Liver (tissue), 9 donors: ENCODE data around the gene KRT6C. TPM values are rescaled to one million over a fixed set of nuclear protein-coding genes. Genes with fewer than 3 reads are reported as not detected.

Experiments used
- DNase-seq: peaks from one replicate; pipeline ENCODE4 v3.0.0-alpha.2; 2017; ENCODE audit warnings: low spot score
- H3K27ac ChIP-seq, 2 donors: one replicate each; pipeline ENCODE4 v1.7.0; 2013; ENCODE audit warnings: inconsistent platforms in 2 of 2, low read length in 2 of 2, control low read depth in 1 of 2, low read depth in 1 of 2, mild to moderate bottlenecking in 1 of 2
- H3K27me3 ChIP-seq, 4 donors: one replicate each; pipeline versions ENCODE4 v1.6.1 to v1.7.0; 2013; ENCODE audit warnings: low read length in 3 of 4, inconsistent platforms in 1 of 4, mild to moderate bottlenecking in 1 of 4, moderate library complexity in 1 of 4; ENCODE audit not compliant: control insufficient read depth in 4 of 4, insufficient read depth in 4 of 4
- H3K36me3 ChIP-seq, 4 donors: one replicate each; pipeline versions ENCODE4 v1.6.1 to v1.7.0; 2013; ENCODE audit warnings: low read length in 3 of 4, mild to moderate bottlenecking in 3 of 4, low read depth in 1 of 4, moderate library complexity in 1 of 4; ENCODE audit not compliant: control insufficient read depth in 4 of 4, insufficient read depth in 3 of 4
- H3K4me1 ChIP-seq, 4 donors: one replicate each; pipeline versions ENCODE4 v1.6.1 to v1.7.0; 2013; ENCODE audit warnings: low read length in 3 of 4, mild to moderate bottlenecking in 3 of 4, moderate library complexity in 1 of 4; ENCODE audit not compliant: control insufficient read depth in 4 of 4, insufficient read depth in 4 of 4
- H3K4me3 ChIP-seq, 3 donors: one replicate each; pipeline versions ENCODE4 v1.6.1 to v1.7.0; 2013; ENCODE audit warnings: low read length in 3 of 3, control low read depth in 1 of 3, low read depth in 1 of 3, mild to moderate bottlenecking in 1 of 3
- H3K9ac ChIP-seq, 2 donors: one replicate each; pipeline ENCODE4 v1.7.0; 2013; ENCODE audit warnings: low read length in 2 of 2, mild to moderate bottlenecking in 2 of 2, moderate library complexity in 2 of 2, control low read depth in 1 of 2, low read depth in 1 of 2
- H3K9me3 ChIP-seq, 4 donors: one replicate each; pipeline versions ENCODE4 v1.6.1 to v1.7.0; 2013; ENCODE audit warnings: low read length in 3 of 4; ENCODE audit not compliant: control insufficient read depth in 4 of 4
- ATF3 ChIP-seq: IDR thresholded peaks from 2 replicates; pipeline ENCODE4 v1.6.1; 2016; ENCODE audit warnings: antibody characterized with exemption
- CTCF ChIP-seq: fragments of 150-350 bp; IDR thresholded peaks from 2 replicates; pipeline ENCODE4 v1.5.1; 2017; ENCODE audit warnings: improper control_type of control experiment, low read depth, low read length; ENCODE audit not compliant: missing input control
- EGR1 ChIP-seq, 2 donors: IDR thresholded peaks; 2 replicates each; pipeline ENCODE4 v1.6.1; 2016 to 2018; ENCODE audit warnings: antibody characterized with exemption in 2 of 2, low read depth in 2 of 2
- FOXA1 ChIP-seq: IDR thresholded peaks from 2 replicates; pipeline ENCODE4 v1.6.1; 2016; ENCODE audit warnings: antibody characterized with exemption
- FOXA2 ChIP-seq: IDR thresholded peaks from 2 replicates; pipeline ENCODE4 v1.6.1; 2016; ENCODE audit warnings: antibody characterized with exemption
- GABPA ChIP-seq, 2 donors: IDR thresholded peaks in 1 of 2; conservative IDR thresholded peaks in 1 of 2; 2 replicates each; pipeline ENCODE4 v1.6.1; 2016; ENCODE audit warnings: antibody characterized with exemption in 2 of 2, mild to moderate bottlenecking in 1 of 2, moderate library complexity in 1 of 2
- HNF4A ChIP-seq, 2 donors: conservative IDR thresholded peaks; 2 replicates each; pipeline ENCODE4 v1.6.1; 2016; ENCODE audit warnings: antibody characterized with exemption in 2 of 2, mild to moderate bottlenecking in 2 of 2
- HNF4G ChIP-seq: IDR thresholded peaks from 2 replicates; pipeline ENCODE4 v1.6.1; 2016; ENCODE audit warnings: antibody characterized with exemption
- JUND ChIP-seq, 2 donors: IDR thresholded peaks; 2 replicates each; pipeline ENCODE4 v1.6.1; 2016; ENCODE audit warnings: antibody characterized with exemption in 2 of 2
- MAX ChIP-seq: IDR thresholded peaks from 2 replicates; pipeline ENCODE4 v1.6.1; 2016; ENCODE audit warnings: antibody characterized with exemption
- NR2F2 ChIP-seq: IDR thresholded peaks from 2 replicates; pipeline ENCODE4 v1.6.1; 2016; ENCODE audit warnings: antibody characterized with exemption
- RAD21 ChIP-seq, 2 donors: IDR thresholded peaks; 2 replicates each; pipeline ENCODE4 v1.6.1; 2016; ENCODE audit warnings: antibody characterized with exemption in 2 of 2, mild to moderate bottlenecking in 2 of 2
- REST ChIP-seq: IDR thresholded peaks from 2 replicates; pipeline ENCODE4 v1.6.1; 2016; ENCODE audit warnings: antibody characterized with exemption, mild to moderate bottlenecking
- RXRA ChIP-seq, 2 donors: IDR thresholded peaks; 2 replicates each; pipeline ENCODE4 v1.6.1; 2017 to 2018; ENCODE audit warnings: antibody characterized with exemption in 2 of 2, mild to moderate bottlenecking in 1 of 2
- SP1 ChIP-seq: IDR thresholded peaks from 2 replicates; pipeline ENCODE4 v1.6.1; 2018; ENCODE audit warnings: antibody characterized with exemption, mild to moderate bottlenecking
- TAF1 ChIP-seq: conservative IDR thresholded peaks from 2 replicates; pipeline ENCODE4 v1.6.1; 2016; ENCODE audit warnings: antibody characterized with exemption, mild to moderate bottlenecking
- YY1 ChIP-seq: IDR thresholded peaks from 2 replicates; pipeline ENCODE4 v1.6.1; 2016; ENCODE audit warnings: antibody characterized with exemption, mild to moderate bottlenecking
- ZBTB33 ChIP-seq: IDR thresholded peaks from 2 replicates; pipeline ENCODE4 v1.6.1; 2016; ENCODE audit warnings: antibody characterized with exemption
- WGBS: extraction: QIAGEN DNeasy Blood & Tissue Kit; methylation state at CpG from one replicate; pipeline ENCODE4 v1.1.7; 2013; 5-methylcytosine and 5-hydroxymethylcytosine counted together
- polyA plus RNA-seq, 2 donors: library from polyadenylated mRNA; stranded (reverse) in 1 of 2; unstranded in 1 of 2; fragments of 200-250 nt in 1 of 2; fragments of >200 nt in 1 of 2; fragmentation: Nextera tagmentation in 1 of 2; extraction: Ambion mirVana in 1 of 2; gene quantifications; one replicate each; pipeline versions ENCODE4 v1.2.1 to v1.2.3, GENCODE V29; 2013 to 2015
- total RNA-seq, 2 donors: library from RNA; depleted of rRNA; stranded (reverse); fragments of >200 nt; gene quantifications; one replicate each; pipeline ENCODE4 v1.2.3, GENCODE V29; 2014
- donor health status: healthy.
- donor health status: healthy.
- donor health status: healthy.
- donor health status: healthy.
- donor health status: healthy.

Gene KRT6C
- under 1 TPM in 1 of 2 donors, not detected in 1; 0.61 TPM for total RNA-seq
- not detected for polyA plus RNA-seq

- H3K4me1 ChIP-seq: no peaks in the 10 kb centered on the region
- H3K9ac ChIP-seq: no peak within 1 kb of the TSS
- WGBS: 85% methylated on average over 4 of the region's 4 CpGs
- no peaks in the 10 kb centered on the region for H3K27me3 ChIP-seq
- DNase-seq: no peak
- no peaks in the 10 kb centered on the region for H3K36me3 ChIP-seq
- no peaks in the 10 kb centered on the region for H3K9me3 ChIP-seq
- no peak within 1 kb of the TSS for H3K4me3 ChIP-seq
- no peak for TF ChIP-seq YY1
- no peak for TF ChIP-seq TAF1
- TF ChIP-seq HNF4G: no peak
- no peak for TF ChIP-seq RXRA (IDR thresholded peaks at IDR 0.05)
- no peak for TF ChIP-seq ATF3
- TF ChIP-seq ZBTB33: no peak
- TF ChIP-seq JUND (IDR thresholded peaks at IDR 0.05): no peak
- no peak for TF ChIP-seq HNF4A (conservative IDR thresholded peaks at IDR 0.05)
- TF ChIP-seq NR2F2: no peak
- no peak for TF ChIP-seq REST
- TF ChIP-seq FOXA2: no peak
- no peak for TF ChIP-seq EGR1 (IDR thresholded peaks at IDR 0.05; ENCODE audit: low read depth in 2 of 2)
- TF ChIP-seq FOXA1: no peak
- no peak for TF ChIP-seq GABPA (IDR thresholded peaks at IDR 0.05 in 1 of 2, conservative IDR thresholded peaks at IDR 0.05 in 1 of 2)
- TF ChIP-seq CTCF: no peak
- no peak for TF ChIP-seq MAX
- no peak for TF ChIP-seq SP1
- no peak for TF ChIP-seq RAD21 (IDR thresholded peaks at IDR 0.05)
- no peak within 1 kb of the TSS for H3K27ac ChIP-seq
These were observed at the start of gene KRT6C for GRCh38 chr12:52473768-52474167. Gene KRT6C (minus strand): TSS chr12:52473805. CDS start chr12:52473737, 68 bp downstream.
